ENCODE results near the gene CMKLR1.

DNA sequence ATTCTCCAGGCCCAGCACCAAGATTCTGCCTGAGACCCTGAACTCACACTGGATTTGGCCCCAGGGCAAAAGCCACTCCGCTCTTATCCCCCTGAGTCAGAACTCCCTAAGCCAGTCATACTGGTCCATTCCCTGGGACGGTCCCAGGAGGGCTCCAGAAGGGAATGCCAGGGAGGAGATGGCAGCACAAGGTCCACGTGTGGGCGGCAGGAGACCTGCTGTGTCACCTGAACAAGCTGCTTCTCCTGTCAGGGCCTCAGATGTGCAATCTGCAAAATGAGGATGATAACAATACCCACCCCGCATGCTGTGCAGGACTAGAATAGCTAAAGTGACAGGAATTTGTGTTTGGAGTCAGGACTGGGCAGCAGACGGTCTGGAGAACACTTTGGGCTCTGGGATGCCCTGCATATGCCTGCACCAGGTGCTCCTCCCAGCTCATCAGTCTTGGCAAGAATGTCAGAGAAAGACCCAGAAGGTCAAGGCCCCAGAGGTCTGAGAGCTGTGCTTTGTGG is 40.3 kb downstream of the CMKLR1 start:
- TF ChIP-seq PHF8 (IDR thresholded peaks at IDR 0.05; ENCODE audit: borderline replicate concordance, low read length) (no peak), ELF4 (CRISPR knock-in tag; IDR thresholded peaks at IDR 0.05) (no peak), EP300 (IDR thresholded peaks at IDR 0.05; ENCODE audit: low read length) (no peak)
- TF ChIP-seq, protein P1, sequence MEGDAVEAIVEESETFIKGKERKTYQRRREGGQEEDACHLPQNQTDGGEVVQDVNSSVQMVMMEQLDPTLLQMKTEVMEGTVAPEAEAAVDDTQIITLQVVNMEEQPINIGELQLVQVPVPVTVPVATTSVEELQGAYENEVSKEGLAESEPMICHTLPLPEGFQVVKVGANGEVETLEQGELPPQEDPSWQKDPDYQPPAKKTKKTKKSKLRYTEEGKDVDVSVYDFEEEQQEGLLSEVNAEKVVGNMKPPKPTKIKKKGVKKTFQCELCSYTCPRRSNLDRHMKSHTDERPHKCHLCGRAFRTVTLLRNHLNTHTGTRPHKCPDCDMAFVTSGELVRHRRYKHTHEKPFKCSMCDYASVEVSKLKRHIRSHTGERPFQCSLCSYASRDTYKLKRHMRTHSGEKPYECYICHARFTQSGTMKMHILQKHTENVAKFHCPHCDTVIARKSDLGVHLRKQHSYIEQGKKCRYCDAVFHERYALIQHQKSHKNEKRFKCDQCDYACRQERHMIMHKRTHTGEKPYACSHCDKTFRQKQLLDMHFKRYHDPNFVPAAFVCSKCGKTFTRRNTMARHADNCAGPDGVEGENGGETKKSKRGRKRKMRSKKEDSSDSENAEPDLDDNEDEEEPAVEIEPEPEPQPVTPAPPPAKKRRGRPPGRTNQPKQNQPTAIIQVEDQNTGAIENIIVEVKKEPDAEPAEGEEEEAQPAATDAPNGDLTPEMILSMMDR (IDR thresholded peaks at IDR 0.05 in 2 of 3, conservative IDR thresholded peaks at IDR 0.05 in 1 of 3; ENCODE audit: insufficient read depth in 2 of 3, low read depth in 1 of 3, low read length in 3 of 3), result no peak

All from K562 (cell line).